Calu3 (cell line): ENCODE data around the gene ZNF740. TPM values are rescaled to one million over a fixed set of nuclear protein-coding genes. Genes with fewer than 3 reads are reported as not detected.

Experiments used
- BruUV-seq: library from RNA; stranded (reverse); fragments of 400-500 nt; replicated peaks from 2 replicates; lab custom pipeline; 2021; lab: Mats Ljungman, UMichigan
- CTCF ChIA-PET: fragments of 300-600 bp; sonication (Branson Sonifier 250); formaldehyde crosslinking; loops from one replicate; lab custom pipeline; 2022; ENCODE audit warnings: antibody characterized with exemption; lab: Charles Lee
- DNase-seq: peaks from one replicate; pipeline ENCODE4 v3.0.0; 2022
- H3K27ac Mint-ChIP-seq: one replicate; pipeline ENCODE4 v1.8.0; 2022; ENCODE audit warnings: mixed read lengths; ENCODE audit not compliant: unreplicated experiment
- H3K27me3 Mint-ChIP-seq: one replicate; pipeline ENCODE4 v1.8.0; 2022; ENCODE audit warnings: mixed read lengths; ENCODE audit not compliant: unreplicated experiment
- H3K36me3 Mint-ChIP-seq: one replicate; pipeline ENCODE4 v1.8.0; 2022; ENCODE audit warnings: mild to moderate bottlenecking, moderate library complexity, mixed read lengths; ENCODE audit not compliant: insufficient read depth, unreplicated experiment
- H3K4me1 Mint-ChIP-seq: one replicate; pipeline ENCODE4 v1.8.0; 2022; ENCODE audit warnings: mild to moderate bottlenecking, low read depth, mixed read lengths; ENCODE audit not compliant: unreplicated experiment
- H3K4me3 Mint-ChIP-seq: one replicate; pipeline ENCODE4 v1.8.0; 2022; ENCODE audit warnings: mild to moderate bottlenecking, low read depth, moderate library complexity, mixed read lengths; ENCODE audit not compliant: unreplicated experiment
- H3K9me3 Mint-ChIP-seq: one replicate; pipeline ENCODE4 v1.8.0; 2022; ENCODE audit warnings: low read depth, mixed read lengths; ENCODE audit not compliant: unreplicated experiment
- intact Hi-C: fragments of 100-400 bp; cut with micrococcal nuclease; formaldehyde crosslinking; loops from one replicate; pipeline ENCODE4 v1.10.0; 2022; ENCODE audit not compliant: unreplicated experiment
- total RNA-seq: library from RNA; stranded (reverse); gene quantifications from 2 replicates; pipeline ENCODE4 v1.2.3, GENCODE V29; 2022
- TF ChIP-seq, protein P1 (sequence below): fragments of 200-600 bp; IDR thresholded peaks from one replicate; pipeline ENCODE4 v1.8.0; 2022; ENCODE audit warnings: antibody characterized with exemption; ENCODE audit not compliant: unreplicated experiment

Gene ZNF740
- total RNA-seq, 1 experiment from 2014 or later = 32.7 TPM

DNA sequence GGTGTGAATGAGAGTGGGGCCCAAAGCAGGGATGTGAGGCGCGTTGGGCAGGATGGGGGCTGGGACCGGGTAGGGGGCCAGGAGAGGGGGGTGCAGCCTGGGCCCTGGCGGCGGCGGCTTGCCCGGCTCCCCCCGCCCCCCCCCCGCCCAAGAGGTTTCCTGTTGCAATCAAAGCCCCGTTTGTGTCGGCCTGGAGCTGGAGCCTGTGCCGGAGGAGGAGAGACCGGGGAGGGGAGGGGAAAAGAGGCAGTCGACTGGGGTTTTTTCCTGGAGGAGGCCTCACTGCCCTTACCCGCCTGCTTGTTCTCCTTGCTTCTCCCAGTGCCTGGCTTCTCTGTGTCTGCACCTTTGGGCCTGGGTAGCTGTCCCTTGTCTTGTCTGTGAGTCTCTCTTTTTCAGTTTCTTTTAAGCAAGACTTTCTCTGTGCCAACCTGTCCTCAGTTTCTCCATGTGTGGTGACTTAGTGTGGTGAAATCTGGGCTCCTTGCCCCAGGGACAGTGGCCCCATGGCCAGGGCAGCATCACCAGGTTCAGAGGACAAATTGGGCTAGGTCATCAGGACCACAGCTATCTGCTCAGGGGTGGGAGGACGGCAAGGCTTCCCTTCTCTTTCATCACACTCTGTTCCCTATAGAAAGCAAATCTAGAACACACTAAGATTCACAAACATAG lies 43.0 kb downstream of the ZNF740 start:
- Mint-ChIP-seq H3K4me1 (peaks cover 68% of the 10 kb centered on the region), H3K9me3 (no peaks in the 10 kb centered on the region), H3K36me3 (peaks cover 38% of the 10 kb centered on the region), H3K4me3 (no peak overlapping the region), H3K27me3 (no peaks in the 10 kb centered on the region), H3K27ac (no peak overlapping the region)
- intact Hi-C loops = no loop called here
- TF ChIP-seq, protein P1, sequence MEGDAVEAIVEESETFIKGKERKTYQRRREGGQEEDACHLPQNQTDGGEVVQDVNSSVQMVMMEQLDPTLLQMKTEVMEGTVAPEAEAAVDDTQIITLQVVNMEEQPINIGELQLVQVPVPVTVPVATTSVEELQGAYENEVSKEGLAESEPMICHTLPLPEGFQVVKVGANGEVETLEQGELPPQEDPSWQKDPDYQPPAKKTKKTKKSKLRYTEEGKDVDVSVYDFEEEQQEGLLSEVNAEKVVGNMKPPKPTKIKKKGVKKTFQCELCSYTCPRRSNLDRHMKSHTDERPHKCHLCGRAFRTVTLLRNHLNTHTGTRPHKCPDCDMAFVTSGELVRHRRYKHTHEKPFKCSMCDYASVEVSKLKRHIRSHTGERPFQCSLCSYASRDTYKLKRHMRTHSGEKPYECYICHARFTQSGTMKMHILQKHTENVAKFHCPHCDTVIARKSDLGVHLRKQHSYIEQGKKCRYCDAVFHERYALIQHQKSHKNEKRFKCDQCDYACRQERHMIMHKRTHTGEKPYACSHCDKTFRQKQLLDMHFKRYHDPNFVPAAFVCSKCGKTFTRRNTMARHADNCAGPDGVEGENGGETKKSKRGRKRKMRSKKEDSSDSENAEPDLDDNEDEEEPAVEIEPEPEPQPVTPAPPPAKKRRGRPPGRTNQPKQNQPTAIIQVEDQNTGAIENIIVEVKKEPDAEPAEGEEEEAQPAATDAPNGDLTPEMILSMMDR = no peak
- DNase-seq = peak; percentile 30
- CTCF ChIA-PET = interaction anchor here (0.6 to 0.7 kb wide), 2 partner anchors 45 to 129 kb away, joined by 4 to 5 read pairs; partner anchors contain the start of gene ESPL1
- BruUV-seq = no TSS peak

DNA sequence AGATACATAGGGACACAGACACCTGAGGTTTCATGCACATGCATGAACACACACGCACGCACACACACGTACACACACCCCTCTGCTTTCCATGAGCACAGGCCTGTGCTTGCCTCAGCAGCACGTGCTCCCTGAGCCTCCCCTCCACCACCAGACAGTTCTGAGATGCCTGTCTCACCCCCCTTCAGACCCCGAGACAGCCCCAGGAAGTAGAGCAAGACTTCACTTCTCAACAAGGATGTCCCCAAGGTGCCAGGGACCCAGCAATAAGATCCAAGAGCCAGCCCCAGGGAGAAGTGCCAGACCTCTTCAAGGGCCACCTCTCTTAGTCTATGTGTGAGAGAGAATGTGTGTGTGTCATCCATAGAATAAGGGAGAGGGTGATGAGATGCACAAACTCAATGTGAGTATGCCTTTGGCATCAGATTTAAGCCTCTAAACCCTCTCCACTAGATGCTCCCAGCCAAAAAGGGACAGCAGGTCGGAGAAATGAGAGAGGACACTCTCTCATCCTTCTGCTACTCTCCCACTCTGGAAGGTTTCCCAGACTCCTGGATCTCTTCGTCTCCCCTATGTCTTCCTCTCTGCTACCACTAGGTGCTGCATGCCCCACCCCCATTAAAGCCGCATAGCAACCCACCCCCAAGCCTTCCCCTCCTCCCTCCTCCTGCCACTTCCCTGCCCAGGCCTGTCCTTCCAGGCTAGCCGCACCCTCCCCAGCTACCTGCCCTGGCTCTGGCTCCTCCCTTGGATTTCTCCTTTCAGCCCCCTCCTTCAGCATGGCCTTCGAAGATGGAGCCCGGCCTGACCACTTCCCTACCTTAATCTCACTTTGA lies 43.8 kb downstream of the ZNF740 start:
- intact Hi-C loops = no loop called here
- TF ChIP-seq, protein P1 = no peak
- H3K27ac Mint-ChIP-seq = no peak overlapping the region
- H3K36me3 Mint-ChIP-seq = peaks cover 40% of the 10 kb centered on the region
- no peaks in the 10 kb centered on the region for H3K9me3 Mint-ChIP-seq
- H3K4me1 Mint-ChIP-seq = peaks cover 72% of the 10 kb centered on the region
- CTCF ChIA-PET = no interaction called here
- H3K27me3 Mint-ChIP-seq = no peaks in the 10 kb centered on the region
- DNase-seq = peak; percentile 38
- H3K4me3 Mint-ChIP-seq = no peak overlapping the region
- BruUV-seq = no TSS peak

DNA sequence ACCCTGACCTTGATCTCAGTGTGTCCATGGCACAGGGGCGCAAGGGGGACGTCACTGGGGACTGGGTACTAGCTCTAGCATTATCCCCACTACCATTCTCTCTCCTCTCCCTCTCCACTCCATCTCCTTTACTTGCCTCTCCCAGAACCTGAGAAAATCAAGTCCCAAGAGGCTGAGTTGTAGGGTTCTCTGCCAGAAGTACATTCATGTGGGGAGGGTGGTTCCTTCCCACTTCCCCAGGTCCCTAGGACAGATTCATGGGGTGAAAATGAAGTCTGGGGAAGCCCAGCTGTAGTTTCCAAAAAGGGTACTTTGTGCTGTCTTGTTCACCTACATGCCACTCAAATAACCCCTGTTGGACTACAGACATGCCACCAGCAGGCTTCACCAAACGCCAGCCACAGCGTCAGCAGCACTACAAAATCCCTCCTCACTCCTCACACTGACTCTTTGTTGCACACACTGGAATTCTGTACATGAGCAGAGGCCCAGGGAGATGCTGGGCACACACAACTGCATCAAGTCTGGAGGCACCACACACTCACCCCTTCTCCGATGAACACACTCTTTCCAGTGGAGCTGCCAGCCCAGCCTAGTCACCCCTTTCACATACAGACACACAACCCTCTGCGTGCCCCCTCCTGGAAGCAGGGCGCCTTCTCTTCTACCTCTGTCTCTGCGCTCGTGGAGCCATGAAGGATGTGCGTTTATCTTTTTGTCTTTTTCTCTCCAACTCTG lies 44.5 kb downstream of the ZNF740 start:
- CTCF ChIA-PET = no interaction called here
- H3K27ac Mint-ChIP-seq = no peak overlapping the region
- peak overlapping the region; percentile 22 for H3K4me3 Mint-ChIP-seq
- peaks cover 40% of the 10 kb centered on the region for H3K36me3 Mint-ChIP-seq
- TF ChIP-seq, protein P1 = no peak
- intact Hi-C loops = no loop called here
- H3K9me3 Mint-ChIP-seq = no peaks in the 10 kb centered on the region
- no peak for DNase-seq
- BruUV-seq = no TSS peak
- no peaks in the 10 kb centered on the region for H3K27me3 Mint-ChIP-seq
- H3K4me1 Mint-ChIP-seq = peaks cover 76% of the 10 kb centered on the region
